Measurements from ENCODE around the gene FOXO6.

The FOXO6 gene

GRCh38 chr1:41360786-41361494 lies at the start of gene FOXO6:
TSS of gene FOXO6 (plus strand) at chr1:41361434.
- DNase-seq (ENCODE audit: low read depth in 1 of 2, low spot score in 1 of 2), result peak; percentile 80 to 87

GRCh38 chr1:41312991-41313645 lies 48.1 kb upstream of the FOXO6 start:
- no peak for DNase-seq (ENCODE audit: low read depth in 1 of 2, low spot score in 1 of 2)

GRCh38 chr1:41313661-41314131 lies 47.5 kb upstream of the FOXO6 start:
- no peak for DNase-seq (ENCODE audit: low read depth in 1 of 2, low spot score in 1 of 2)

- DNase-seq (ENCODE audit: low read depth in 1 of 2, low spot score in 1 of 2), result no peak
Observed at GRCh38 chr1:41314376-41315145, 46.7 kb upstream of the FOXO6 start.

GRCh38 chr1:41315146-41315822 lies 46.0 kb upstream of the FOXO6 start:
- no peak for DNase-seq (ENCODE audit: low read depth in 1 of 2, low spot score in 1 of 2)

GRCh38 chr1:41315871-41316270 lies 45.4 kb upstream of the FOXO6 start:
- DNase-seq (ENCODE audit: low read depth in 1 of 2, low spot score in 1 of 2), result no peak

- no peak for DNase-seq (ENCODE audit: low read depth in 1 of 2, low spot score in 1 of 2)
Observed at GRCh38 chr1:41317361-41317760, 43.9 kb upstream of the FOXO6 start.

GRCh38 chr1:41318135-41318534 lies 43.1 kb upstream of the FOXO6 start:
- no peak for DNase-seq (ENCODE audit: low read depth in 1 of 2, low spot score in 1 of 2)

GRCh38 chr1:41319106-41319755 lies 42.0 kb upstream of the FOXO6 start:
- no peak for DNase-seq (ENCODE audit: low read depth in 1 of 2, low spot score in 1 of 2)

GRCh38 chr1:41319807-41320711 lies 41.2 kb upstream of the FOXO6 start:
- DNase-seq (ENCODE audit: low read depth in 1 of 2, low spot score in 1 of 2), result no peak

- DNase-seq (ENCODE audit: low read depth in 1 of 2, low spot score in 1 of 2), result no peak
Observed at GRCh38 chr1:41320895-41321676, 40.1 kb upstream of the FOXO6 start.

- DNase-seq (ENCODE audit: low read depth in 1 of 2, low spot score in 1 of 2), result no peak
Observed at GRCh38 chr1:41322101-41322661, 39.1 kb upstream of the FOXO6 start.

GRCh38 chr1:41322835-41323234 lies 38.4 kb upstream of the FOXO6 start:
- no peak for DNase-seq (ENCODE audit: low read depth in 1 of 2, low spot score in 1 of 2)

- no peak for DNase-seq (ENCODE audit: low read depth in 1 of 2, low spot score in 1 of 2)
Observed at GRCh38 chr1:41323243-41323642, 38.0 kb upstream of the FOXO6 start.

GRCh38 chr1:41325801-41326200 lies 35.4 kb upstream of the FOXO6 start:
- DNase-seq (ENCODE audit: low read depth in 1 of 2, low spot score in 1 of 2), result no peak

GRCh38 chr1:41327383-41327999 lies 33.7 kb upstream of the FOXO6 start:
- DNase-seq (ENCODE audit: low read depth in 1 of 2, low spot score in 1 of 2), result no peak

- DNase-seq (ENCODE audit: low read depth in 1 of 2, low spot score in 1 of 2), result no peak
Observed at GRCh38 chr1:41328001-41328615, 33.1 kb upstream of the FOXO6 start.
